ENCODE measurements around the gene MGST3.
"Not testable (repeated sequence)": the region's sequence is repeated elsewhere in the genome, so short reads cannot be mapped to it uniquely, and the experiment has no call there.

Gene MGST3

DNA sequence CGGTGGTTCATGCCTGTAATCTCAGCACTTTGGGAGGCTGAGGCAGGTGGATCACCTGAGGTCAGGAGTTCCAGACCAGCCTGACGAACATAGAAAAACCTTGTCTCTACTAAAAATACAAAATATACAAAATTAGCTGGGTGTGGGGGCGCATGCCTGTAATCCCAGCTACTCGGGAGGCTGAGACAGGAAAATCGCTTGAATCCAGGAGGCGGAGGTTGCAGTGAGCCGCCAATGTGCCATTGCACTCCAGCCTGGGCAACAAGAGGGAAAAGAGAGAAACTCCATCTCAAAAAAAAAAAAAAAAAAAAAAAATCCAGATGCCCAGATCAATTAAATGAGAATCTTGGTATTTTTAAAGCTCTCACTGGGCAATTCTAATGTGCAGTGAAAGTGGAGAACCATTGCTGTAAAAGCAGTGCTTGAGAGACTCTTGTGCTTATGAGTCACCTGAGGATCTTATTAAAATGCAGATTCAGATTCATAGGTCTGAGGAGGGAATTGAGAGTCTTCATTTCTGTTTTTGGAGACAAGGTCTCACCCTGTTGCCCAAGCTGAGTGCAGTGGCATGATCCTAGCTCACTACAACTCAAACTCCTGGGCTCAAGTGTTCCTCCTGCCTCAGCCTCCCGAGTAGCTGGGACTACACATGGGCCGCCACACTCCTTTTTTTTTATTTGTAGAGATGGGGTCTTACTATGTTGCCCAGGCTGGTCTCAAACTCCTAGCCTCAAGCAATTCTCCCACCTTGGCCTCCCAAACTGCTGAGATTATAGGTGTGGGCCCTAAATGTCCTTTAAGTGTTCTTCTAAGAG is 27.9 kb downstream of the MGST3 start:
- not testable (repeated sequence) for DNase-seq (ENCODE audit: low read depth in 2 of 2)

DNA sequence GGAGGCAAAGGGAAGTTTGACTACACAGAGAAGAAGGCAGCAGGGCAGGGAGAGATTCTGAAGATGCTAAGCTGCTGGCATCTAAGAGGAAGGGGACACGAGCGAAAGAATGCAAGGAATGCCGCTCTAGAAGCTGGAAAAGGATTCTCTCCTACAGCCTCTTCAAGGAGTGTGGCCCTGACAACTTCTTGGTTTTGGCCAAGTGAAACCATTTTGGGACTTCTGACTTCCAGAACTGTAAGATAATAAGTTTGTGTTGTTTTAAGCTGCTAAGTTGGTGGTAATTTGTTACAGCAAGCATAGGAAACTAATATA is 28.5 kb downstream of the MGST3 start:
- no peak for DNase-seq (ENCODE audit: low read depth in 2 of 2)

DNA sequence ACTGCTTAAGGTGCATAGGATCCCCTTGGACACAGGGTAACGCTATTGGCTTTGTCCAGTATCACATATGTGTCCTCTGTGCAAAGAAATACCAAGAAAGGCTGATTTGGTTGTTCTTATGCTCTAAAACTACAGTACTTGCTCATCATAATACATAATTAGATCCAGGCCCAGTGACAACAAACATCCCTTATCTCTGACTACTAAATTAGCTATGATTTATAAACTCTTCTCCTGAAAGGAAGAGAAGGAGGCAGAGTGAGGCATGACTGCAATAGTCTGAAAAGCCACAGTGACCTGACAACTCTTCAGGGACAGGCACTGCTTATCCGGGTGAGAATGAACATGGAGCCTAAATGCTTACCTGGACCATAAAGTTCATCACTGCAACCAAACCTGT is 30.7 kb downstream of the MGST3 start:
- DNase-seq (ENCODE audit: low read depth in 2 of 2), result no peak

DNA sequence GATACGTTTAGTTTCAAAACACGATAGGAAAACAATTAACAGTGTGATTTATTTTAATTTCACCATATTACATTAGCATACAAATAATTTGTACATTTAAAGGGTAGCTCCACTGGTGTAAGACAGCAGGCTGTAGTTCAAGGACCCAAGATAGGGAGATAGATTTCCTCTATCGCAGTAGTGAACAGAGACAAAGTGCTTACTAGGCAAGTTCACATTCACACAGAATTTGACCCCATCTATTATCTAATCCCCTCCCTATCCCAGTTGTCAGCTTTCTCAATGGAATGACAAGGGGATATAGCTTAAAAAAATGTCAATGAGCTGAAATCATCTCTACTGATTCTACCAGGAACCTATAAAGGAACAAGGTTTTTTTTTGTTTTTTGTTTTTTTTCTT is 31.2 kb downstream of the MGST3 start:
- no peak for DNase-seq (ENCODE audit: low read depth in 2 of 2)

DNA sequence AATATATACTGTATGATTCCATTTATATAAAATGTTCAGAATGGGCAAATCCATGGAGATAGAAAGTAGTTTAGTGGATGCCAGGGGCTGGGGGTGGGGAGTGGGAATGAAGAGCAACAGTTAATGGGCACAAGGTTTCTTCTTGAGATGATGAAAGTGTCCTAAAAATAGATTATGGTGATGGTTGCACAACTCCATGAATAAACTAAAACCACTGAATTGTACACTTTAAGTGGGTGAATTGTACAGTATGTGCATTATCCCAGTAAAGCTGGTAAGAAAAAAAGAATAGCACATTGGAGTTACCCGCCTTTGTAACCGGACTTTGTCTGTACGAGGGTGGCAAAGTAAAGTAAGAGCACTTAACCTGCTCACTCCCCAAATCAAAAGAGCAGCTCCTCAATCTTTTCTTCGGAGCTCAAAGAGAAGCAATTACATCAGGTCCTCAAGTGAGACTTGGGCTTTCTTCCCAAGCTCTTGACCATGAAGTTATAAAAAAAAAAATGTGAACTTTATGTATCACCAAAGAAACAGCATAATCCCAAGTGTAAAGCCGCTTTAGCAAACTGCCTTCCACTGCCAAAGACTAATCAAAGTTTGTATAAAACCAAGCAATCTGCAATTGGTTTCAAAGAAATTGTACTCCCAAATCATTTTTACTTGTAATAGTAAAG is 35.3 kb downstream of the MGST3 start:
- no peak for DNase-seq (ENCODE audit: low read depth in 2 of 2)

DNA sequence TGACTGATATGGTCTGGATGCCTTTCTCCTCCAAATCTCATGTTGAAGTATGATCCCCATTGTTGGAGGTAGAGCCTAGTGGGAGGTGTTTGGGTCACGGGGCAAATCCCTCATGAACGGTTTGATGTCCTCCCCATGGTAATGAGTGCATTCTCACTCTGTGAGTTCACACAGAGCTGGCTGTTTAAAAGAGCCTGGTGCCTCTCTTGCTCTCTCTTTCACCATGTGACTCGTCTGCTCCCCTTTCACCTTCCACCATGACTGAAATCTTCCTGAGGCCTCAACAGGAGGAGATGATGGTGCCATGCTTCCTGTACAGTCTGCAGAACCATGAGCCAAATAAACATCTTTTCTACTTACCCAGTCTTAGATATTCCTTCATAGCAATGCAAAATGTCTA is 37.1 kb downstream of the MGST3 start:
- DNase-seq (ENCODE audit: low read depth in 2 of 2), result no peak

DNA sequence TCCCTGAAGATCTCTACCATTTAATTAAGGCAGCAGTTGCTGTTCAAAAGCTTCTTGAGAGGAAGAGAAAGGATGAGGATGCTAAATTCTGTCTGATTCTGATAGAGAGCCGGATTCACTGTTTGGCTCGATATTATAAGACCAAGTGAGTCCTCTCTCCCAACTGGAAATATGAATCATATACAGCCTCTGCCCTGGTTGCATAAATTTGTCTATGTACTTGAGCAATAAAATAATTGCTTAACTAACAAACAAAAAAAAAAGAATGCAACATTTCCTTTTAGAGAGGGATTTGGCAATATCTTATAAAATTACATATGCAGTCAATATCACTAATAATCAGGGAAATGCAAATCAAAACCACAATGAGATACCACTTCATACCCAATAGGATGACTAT is 40.5 kb downstream of the MGST3 start:
- DNase-seq (ENCODE audit: low read depth in 2 of 2), result no peak

DNA sequence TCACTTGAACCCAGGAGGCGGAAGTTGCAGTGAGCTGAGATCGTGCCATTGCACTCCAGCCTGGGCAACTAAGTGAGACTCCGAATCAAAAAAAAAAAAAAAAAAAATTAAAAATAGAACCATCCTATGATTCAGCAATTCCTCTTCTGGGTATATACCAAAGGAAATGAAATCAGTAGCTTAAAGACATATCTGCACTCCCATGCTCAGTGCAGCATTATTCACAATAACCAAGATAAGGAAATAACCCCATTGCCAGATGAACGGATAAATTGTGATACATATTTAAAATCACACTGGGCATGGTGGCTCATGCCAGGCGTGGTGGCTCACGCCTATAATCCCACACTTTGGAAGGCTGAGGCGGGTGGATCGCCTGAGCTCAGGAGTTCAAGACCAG is 43.6 kb downstream of the MGST3 start:
- no peak for DNase-seq (ENCODE audit: low read depth in 2 of 2)

DNA sequence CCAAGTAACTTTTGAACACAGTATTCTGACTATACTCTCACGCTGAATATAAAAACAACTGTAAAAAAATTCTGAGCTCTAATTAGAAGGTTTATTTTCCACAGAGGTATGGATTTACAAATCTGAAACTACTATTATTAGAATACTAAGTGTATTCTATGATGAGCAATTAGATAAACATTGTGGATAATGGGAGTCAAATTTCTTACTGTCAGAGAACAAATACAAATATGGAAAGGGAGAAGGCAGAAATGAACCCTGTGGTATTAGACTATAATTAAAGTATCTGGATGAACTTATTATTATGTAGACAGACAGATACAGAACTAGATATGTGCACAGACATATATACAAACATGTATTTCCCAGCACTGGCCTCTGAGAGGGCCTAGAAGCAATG is 44.8 kb downstream of the MGST3 start:
- no peak for DNase-seq (ENCODE audit: low read depth in 2 of 2)

DNA sequence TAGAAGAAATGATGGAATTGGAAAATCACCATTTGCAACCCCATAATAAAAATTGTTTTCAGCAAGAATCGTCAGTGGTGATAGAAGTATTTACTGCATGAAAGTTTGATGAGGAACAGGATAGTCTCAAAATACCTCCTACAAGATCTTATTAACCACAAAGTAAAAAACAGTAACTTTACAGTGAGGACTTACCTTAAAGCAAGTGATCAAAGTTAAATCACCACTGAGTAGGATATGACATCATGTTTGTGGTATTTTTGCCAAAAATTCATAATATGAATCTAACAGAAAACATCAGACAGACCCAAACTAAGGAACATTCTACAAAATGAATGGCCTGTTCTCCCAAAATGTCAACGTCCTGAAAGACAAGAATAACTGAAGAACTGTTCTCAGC is 47.5 kb downstream of the MGST3 start:
- DNase-seq (ENCODE audit: low read depth in 2 of 2), result no peak

DNA sequence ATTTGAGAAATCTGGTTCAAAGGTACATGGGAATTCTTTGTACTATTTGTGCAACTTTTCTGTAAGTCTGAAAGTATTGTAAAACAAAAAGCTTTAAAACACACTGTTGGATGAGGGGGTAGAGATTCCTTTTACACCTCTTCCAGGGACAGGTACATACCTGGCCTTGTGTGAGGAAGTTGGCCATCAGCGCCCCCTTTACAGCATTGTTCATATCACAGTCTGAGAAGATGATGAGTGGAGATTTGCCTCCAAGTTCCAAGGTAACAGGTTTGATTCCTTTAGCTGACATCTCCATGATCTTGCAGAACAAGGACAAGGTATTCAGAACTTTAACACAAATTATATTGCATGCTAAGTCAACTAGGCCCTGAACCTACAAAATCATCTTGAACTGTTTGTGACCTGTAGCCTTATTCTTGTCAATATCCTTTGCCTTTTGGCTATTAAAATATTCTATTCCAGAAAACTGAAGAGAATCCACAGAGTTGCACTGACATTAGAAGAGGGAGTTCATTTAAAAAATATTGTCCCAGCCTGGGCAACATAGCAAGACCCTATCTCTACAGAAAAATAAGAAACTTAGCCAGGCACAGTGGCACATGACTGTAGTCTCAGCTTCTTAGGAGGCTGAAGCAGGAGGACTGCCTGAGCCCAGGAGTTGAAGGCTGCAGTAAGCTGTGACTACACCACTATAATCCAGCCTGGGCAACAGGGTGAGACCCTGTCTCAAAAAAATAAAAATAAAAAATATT is 48.4 kb downstream of the MGST3 start:
- no peak for DNase-seq (ENCODE audit: low read depth in 2 of 2)

DNA sequence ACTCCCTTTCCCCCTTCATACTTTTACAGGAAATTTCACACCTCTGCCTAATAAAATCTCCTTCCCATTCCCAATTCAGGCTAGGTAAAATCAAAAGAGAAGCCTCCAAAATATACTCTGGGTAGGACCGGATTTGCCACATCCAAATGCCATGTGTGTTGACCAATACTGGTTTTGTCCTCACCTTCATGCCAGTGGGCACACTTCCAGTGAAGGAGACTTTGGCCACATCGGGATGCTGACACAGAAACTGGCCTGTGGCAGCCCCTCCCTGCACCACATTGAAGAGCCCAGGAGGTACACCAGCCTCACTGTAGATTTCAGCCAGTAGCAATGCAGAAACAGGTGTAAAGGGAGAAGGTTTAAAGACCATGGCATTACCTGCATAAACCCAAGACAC is 49.3 kb downstream of the MGST3 start:
- DNase-seq (ENCODE audit: low read depth in 2 of 2), result no peak

DNA sequence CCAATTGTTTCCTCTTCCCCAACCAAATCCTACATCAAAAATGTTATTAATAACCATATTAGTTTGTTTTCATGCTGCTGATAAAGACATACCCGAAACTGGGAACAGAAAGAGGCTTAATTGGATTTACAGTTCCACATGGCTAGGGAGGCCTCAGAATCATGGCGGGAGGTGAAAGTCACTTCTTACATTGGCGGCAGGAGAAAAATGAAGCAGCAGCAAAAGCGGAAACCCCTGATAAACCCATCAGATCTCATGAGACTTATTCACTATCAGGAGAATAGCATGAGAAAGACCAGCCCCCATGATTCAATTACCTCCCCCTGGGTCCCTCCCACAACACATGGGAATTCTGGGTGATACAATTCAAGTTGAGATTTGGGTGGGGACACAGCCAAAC is 49.7 kb downstream of the MGST3 start:
- not testable (repeated sequence) for DNase-seq (ENCODE audit: low read depth in 2 of 2)

DNA sequence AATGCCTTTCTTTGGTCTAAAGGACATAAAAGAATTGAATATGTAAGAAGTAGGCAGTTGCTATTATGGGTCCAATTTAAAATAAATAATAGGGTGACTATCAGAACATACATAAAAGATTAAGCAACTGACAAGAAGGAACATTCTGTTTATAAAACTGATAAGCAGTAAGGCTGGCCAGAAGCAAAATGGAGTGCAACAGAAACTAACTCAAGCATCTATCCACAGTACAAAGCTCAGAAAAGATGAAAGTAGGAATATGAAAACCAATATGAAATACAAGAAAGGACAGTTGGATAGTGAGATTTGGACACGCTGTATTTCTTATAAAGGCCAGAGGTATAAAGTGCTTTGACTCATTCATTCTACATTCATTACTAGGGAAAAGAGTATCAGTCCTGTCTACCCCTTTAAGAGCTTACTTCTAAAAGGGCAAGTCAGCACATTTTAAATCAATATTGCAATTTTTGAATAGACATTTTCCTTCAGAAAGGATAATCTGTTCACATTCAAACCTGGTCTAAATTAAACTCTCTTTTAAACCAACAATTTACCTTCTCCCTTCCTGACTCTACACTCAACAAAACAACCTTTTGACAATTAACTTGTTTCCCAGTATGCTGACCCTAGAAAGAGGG is 52.9 kb downstream of the MGST3 start:
- no peak for DNase-seq (ENCODE audit: low read depth in 2 of 2)

DNA sequence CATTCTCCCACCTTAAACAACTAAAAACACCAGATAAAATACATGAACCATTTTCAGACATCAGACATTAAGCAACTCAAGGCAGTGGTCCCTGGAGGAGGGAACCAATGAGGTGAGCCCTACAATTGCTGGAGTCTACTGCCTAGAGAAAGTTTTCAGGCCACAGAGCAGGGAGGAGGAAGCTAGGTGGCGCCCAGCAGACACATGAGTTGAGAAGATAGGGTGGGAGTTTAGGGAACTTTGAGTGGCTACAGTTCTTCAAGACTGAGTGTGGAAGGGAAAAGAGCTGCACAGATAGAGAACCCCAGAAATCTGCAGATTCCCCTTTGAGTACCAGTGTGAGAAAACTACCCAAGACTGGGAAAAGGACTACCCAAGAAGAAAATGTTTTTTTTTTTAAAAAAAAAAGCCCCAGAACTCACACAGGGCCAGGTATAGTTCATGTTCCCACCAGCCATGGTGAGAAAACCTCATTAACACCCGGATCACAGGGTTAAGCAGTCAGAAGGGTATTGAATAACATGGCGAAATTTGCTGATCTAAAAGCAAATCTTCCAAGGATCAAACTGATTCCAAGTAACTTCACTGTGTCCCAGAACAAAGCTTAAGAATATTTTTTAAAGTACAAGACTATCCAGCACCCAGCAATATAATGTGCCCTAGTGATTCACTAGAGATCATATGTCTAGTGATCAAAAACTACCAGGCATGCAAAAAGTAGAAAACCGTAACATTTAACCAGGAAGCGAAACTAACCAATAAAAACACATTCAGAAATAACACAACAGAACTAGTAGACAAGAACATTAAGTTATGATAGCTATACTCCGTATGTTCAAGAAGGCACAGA is 55.3 kb downstream of the MGST3 start:
- no peak for DNase-seq (ENCODE audit: low read depth in 2 of 2)

DNA sequence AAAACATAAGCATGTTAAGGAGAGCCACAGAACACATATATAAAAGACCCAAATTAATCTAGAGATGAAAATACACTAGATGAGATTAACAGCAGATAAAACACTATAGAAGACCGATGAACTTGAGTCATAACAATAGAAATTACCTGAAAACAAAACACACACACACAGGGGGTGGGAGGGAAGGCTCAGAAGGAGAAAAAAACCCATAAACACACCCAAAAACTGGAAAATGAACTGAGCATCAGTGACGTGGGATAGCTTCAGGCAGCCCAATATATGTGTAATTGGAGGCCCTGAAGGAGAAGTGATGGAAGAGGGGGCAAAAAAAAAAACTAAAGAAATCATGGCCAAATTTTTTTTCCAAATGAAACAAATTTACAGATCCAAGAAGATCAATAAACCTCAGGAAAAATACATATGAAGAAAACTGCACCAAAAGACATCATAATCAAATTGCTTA is 56.0 kb downstream of the MGST3 start:
- no peak for DNase-seq (ENCODE audit: low read depth in 2 of 2)

DNA sequence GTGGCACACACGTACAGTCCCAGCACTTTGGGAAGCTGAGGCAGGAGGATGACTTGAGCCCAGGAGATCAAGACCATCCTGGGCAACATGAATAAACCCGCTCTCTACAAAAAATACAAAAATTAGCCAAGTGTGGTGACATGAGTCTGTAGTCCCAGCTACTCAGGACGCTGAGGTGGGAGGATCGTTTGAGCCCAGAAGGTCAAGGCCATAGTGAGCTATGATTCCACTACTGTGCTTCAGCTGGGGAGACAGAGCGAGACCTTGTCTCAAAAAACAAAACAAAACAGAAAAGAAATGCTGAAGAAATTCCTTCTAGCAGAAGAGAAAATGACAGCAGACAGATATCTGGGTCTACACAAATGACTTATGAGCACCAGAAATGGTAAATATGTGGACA is 57.0 kb downstream of the MGST3 start:
- no peak for DNase-seq (ENCODE audit: low read depth in 2 of 2)

DNA sequence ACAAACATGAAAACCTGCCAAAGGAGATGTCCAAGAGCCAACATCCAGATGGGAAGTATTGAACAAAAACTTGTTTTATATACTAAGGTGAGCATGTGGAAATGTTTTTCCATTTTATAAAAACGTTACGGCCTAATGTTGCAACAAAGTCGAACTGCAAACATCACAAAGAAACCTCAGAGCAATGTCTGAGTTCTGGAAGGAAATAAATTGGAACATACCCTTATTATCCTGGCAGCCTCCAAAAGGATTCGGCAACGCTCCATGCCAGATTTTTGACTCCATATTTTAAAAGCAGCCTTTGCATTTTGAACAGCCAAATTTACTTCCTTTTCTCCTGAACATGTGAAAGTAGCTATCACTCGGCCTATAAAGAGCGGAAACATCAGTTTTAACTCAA is 64.0 kb downstream of the MGST3 start:
- DNase-seq (ENCODE audit: low read depth in 2 of 2), result no peak

DNA sequence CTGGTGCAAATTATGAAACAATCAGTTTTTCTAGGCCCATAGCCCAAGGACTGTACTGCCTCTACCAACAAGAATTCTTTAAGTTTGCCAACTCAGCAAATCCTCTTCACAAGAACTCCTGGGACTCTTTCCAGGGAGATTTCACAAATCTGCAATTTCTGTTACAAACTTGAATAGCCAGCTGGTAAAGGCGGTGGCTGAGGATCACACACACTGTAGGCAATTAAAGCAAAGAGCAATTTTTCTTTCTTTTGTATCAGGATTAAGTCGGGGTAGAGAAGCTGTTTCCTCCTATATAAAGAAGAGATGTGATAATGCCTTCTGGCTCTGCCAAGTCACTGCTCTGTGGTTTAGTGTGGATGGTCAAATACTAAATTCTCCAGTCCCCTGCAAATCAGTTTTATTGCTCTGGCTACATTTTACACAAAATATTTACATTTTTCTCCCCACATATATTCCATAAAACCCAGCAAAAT is 65.6 kb downstream of the MGST3 start:
- DNase-seq (ENCODE audit: low read depth in 2 of 2), result no peak

DNA sequence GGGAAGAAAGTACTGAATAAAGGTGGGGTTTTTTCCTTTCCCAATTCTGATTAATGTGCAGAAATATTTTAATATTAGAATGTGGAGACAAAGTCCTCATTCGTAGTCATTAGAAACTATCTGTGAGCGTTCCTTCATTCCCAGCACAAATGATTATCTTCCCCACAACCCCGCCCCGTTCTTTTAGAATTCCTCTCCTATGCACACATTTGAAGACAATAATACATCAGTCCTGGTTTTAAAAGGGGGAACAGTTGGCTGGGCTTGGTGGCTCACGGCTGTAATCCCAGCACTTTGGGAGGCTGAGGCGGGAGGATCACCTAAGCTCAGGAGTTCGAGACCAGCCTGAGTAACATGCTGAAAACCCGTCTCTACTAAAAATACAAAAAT is 66.5 kb downstream of the MGST3 start:
- no peak for DNase-seq (ENCODE audit: low read depth in 2 of 2)

All from stimulated activated CD8-positive, alpha-beta memory T cell treated with anti-CD3 and anti-CD28 coated beads, Interleukin-15, amount 100 ng/mL, for 4 hours (primary cell).